ACC112 (cell line): ENCODE results near the gene FRMD4A.
"Not testable (repeated sequence)": the region's sequence is repeated elsewhere in the genome, so short reads cannot be mapped to it uniquely, and the experiment has no call there.

Experiments used
- H2AFZ ChIP-seq: fragments of 200-600 bp; sonication (generic); one replicate; pipeline ENCODE4 v1.6.0; 2017; ENCODE audit warnings: antibody characterized with exemption, low read length; ENCODE audit not compliant: unreplicated experiment
- H3K27ac ChIP-seq: fragments of 200-600 bp; sonication (generic); 2 replicates; pipeline ENCODE4 v1.5.1; 2014; ENCODE audit warnings: low read depth, mild to moderate bottlenecking, antibody characterized with exemption, low read length, moderate library complexity
- H3K27me3 ChIP-seq: fragments of 200-600 bp; sonication (generic); 2 replicates; pipeline ENCODE4 v1.6.1; 2014; ENCODE audit warnings: mild to moderate bottlenecking, antibody characterized with exemption, low read length, moderate library complexity, mixed read lengths; ENCODE audit not compliant: insufficient read depth
- H3K36me3 ChIP-seq: fragments of 200-600 bp; sonication (generic); 2 replicates; pipeline ENCODE4 v1.6.1; 2016; ENCODE audit warnings: mild to moderate bottlenecking, antibody characterized with exemption, low read length, moderate library complexity, mixed read lengths; ENCODE audit not compliant: insufficient read depth
- H3K4me1 ChIP-seq: fragments of 200-600 bp; sonication (generic); one replicate; pipeline ENCODE4 v1.6.1; 2016; ENCODE audit warnings: low read length, mixed read lengths; ENCODE audit not compliant: insufficient read depth, unreplicated experiment, control insufficient read depth
- H3K4me3 ChIP-seq: fragments of 200-600 bp; sonication (generic); 2 replicates; pipeline ENCODE4 v1.5.1; 2014; ENCODE audit warnings: mild to moderate bottlenecking, low read depth, low read length
- H3K79me2 ChIP-seq: fragments of 200-600 bp; sonication (generic); one replicate; pipeline ENCODE4 v1.6.0; 2016; ENCODE audit warnings: low read length; ENCODE audit not compliant: control insufficient read depth, unreplicated experiment, insufficient read depth

The FRMD4A gene

GRCh38 chr10:13773496-13774170 lies 557.1 kb downstream of the FRMD4A start:
- Histone ChIP-seq H3K79me2 (no peaks in the 10 kb centered on the region), H3K27me3 (no peaks in the 10 kb centered on the region), H3K4me3 (no peak overlapping the region), H2AFZ (no peak overlapping the region), H3K36me3 (no peaks in the 10 kb centered on the region; the same call in 1 of the 2 replicates), H3K27ac (no peak overlapping the region), H3K4me1 (peaks cover 35% of the 10 kb centered on the region)

GRCh38 chr10:13773043-13773442 lies 557.7 kb downstream of the FRMD4A start:
- Histone ChIP-seq H3K36me3 (no peaks in the 10 kb centered on the region; the same call in 1 of the 2 replicates), H3K4me1 (peaks cover 31% of the 10 kb centered on the region), H3K27me3 (no peaks in the 10 kb centered on the region), H3K4me3 (no peak overlapping the region), H2AFZ (no peak overlapping the region), H3K27ac (no peak overlapping the region), H3K79me2 (no peaks in the 10 kb centered on the region)

DNA sequence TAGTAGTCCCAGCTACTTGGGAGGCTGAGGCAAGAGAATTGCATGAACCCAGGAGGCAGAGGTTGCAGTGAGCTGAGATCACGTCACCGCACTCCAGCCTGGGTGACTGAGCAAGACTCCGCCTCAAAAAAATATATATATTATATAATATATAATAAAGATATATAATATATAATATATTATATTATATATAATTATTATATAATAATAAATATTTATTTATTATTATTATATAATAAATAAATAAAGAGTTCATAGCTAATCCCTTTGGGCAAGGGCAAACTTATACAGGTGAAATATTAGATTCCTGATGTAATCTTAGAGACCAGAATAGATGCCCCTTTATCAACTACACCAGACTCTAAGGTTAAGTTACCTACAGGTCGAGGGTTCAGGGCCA lies 558.7 kb downstream of the FRMD4A start:
- no peaks in the 10 kb centered on the region for H3K79me2 ChIP-seq
- no peak overlapping the region for H3K27ac ChIP-seq
- no peak overlapping the region for H2AFZ ChIP-seq
- H3K36me3 ChIP-seq: no peaks in the 10 kb centered on the region; the same call in 1 of the 2 replicates
- H3K27me3 ChIP-seq: no peaks in the 10 kb centered on the region
- peaks cover 30% of the 10 kb centered on the region for H3K4me1 ChIP-seq
- no peak overlapping the region for H3K4me3 ChIP-seq

- no peak overlapping the region for H3K4me3 ChIP-seq
- no peak overlapping the region for H2AFZ ChIP-seq
- no peaks in the 10 kb centered on the region for H3K79me2 ChIP-seq
- no peak overlapping the region for H3K27ac ChIP-seq
- H3K27me3 ChIP-seq: no peaks in the 10 kb centered on the region
- H3K4me1 ChIP-seq: peaks cover 19% of the 10 kb centered on the region
- H3K36me3 ChIP-seq: no peaks in the 10 kb centered on the region; the same call in 1 of the 2 replicates
Observed at GRCh38 chr10:13770760-13771493, 559.8 kb downstream of the FRMD4A start.

GRCh38 chr10:13769946-13770345 lies 560.8 kb downstream of the FRMD4A start:
- Histone ChIP-seq H3K4me1 (peaks cover 11% of the 10 kb centered on the region), H3K4me3 (no peak overlapping the region), H3K36me3 (no peaks in the 10 kb centered on the region; the same call in 1 of the 2 replicates), H2AFZ (no peak overlapping the region), H3K27ac (peak overlapping the region; percentile 35), H3K27me3 (no peaks in the 10 kb centered on the region), H3K79me2 (no peaks in the 10 kb centered on the region)

DNA sequence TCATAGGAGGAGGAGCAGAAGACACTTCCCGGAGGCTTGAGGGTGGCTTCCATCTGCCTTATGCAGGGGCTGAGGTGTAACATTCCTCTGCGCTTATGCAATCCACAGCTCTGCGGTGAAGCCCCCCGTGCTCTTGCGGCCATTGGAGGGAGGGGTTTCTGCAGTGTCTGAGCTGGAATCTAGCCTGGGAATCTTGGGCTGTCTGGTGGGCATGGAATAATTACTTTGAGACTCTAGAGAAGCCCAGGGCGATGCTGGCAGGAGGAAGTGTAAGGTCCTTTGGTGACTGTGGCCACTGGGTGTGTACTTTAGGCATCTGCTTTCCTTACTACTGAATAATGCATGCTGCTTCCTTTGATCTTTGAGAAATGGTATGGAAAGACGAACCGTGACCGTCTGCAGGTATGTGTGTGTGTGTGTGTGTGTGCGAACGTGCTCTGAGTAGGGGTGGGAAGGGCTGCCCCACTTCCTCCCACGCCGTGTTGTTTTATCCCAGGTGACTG lies 563.0 kb downstream of the FRMD4A start:
- no peak overlapping the region for H3K4me3 ChIP-seq
- H3K36me3 ChIP-seq: no peaks in the 10 kb centered on the region; the same call in 1 of the 2 replicates
- H3K27ac ChIP-seq: no peak overlapping the region
- no peaks in the 10 kb centered on the region for H3K79me2 ChIP-seq
- H3K4me1 ChIP-seq: peaks cover 3% of the 10 kb centered on the region
- no peak overlapping the region for H2AFZ ChIP-seq
- no peaks in the 10 kb centered on the region for H3K27me3 ChIP-seq

DNA sequence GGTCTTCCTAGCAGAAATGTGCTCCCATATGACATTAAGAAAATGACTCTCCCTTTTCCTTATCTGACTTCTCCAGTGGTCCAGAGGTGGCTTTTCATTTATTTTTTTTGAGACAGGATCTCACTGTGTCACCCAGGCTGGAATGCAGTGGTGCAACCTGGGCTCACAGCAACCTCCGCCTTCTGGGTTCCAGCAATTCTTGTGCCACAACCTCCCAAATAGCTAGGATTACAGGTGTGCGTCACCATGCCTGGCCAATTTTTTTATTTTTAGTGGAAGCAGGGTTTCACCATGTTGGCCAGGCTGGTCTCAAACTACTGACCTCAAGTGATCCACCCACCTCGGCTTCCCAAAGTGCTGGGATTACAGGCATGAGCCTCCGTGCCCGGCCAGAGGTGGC lies 563.6 kb downstream of the FRMD4A start:
- H2AFZ ChIP-seq, H3K79me2 ChIP-seq, H3K27ac ChIP-seq, H3K36me3 ChIP-seq, H3K27me3 ChIP-seq, H3K4me3 ChIP-seq, H3K4me1 ChIP-seq: not testable (repeated sequence)

GRCh38 chr10:13765641-13766341 lies 564.9 kb downstream of the FRMD4A start:
- H3K79me2 ChIP-seq: no peaks in the 10 kb centered on the region
- H3K27me3 ChIP-seq: no peaks in the 10 kb centered on the region
- H3K27ac ChIP-seq: no peak overlapping the region
- no peak overlapping the region for H2AFZ ChIP-seq
- no peaks in the 10 kb centered on the region for H3K36me3 ChIP-seq
- H3K4me1 ChIP-seq: peaks cover 3% of the 10 kb centered on the region
- no peak overlapping the region for H3K4me3 ChIP-seq

GRCh38 chr10:13761490-13762091 lies 569.1 kb downstream of the FRMD4A start:
- Histone ChIP-seq H3K27me3 (no peaks in the 10 kb centered on the region), H3K4me1 (peaks cover 4% of the 10 kb centered on the region)

DNA sequence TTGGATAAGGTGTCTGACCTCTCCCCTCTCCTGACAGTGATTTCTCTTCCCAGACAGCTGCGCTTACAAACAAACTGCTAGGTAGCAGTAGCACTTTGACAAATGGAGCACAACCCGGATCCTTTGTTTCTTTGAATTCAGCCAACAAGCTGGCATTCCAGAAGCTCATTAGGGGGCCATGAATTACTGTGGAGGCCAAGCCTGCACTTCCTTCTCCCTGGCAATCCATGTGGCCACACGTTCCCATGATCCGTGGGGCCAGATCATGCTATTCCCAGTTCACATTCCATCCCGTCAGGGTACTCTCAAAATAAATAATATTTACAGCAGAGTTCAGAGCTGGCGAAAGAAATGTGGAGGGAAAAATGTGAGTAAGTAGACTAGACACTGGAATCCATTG lies 571.6 kb downstream of the FRMD4A start:
- H3K79me2 ChIP-seq: no peaks in the 10 kb centered on the region
- H3K4me1 ChIP-seq: peaks cover 4% of the 10 kb centered on the region
- no peaks in the 10 kb centered on the region for H3K36me3 ChIP-seq
- no peaks in the 10 kb centered on the region for H3K27me3 ChIP-seq
- no peak overlapping the region for H3K4me3 ChIP-seq
- no peak overlapping the region for H2AFZ ChIP-seq
- H3K27ac ChIP-seq: 0 out of 2 replicates have a peak overlapping the region, but pooled peaks have one; percentile 1

More at GRCh38 chr10:13761490-13762091, 569.1 kb downstream of the FRMD4A start:
- H3K36me3 ChIP-seq: no peaks in the 10 kb centered on the region
- no peak overlapping the region for H3K4me3 ChIP-seq
- H3K79me2 ChIP-seq: no peaks in the 10 kb centered on the region
- no peak overlapping the region for H3K27ac ChIP-seq
- no peak overlapping the region for H2AFZ ChIP-seq
